SK-N-SH treated with all-trans-retinoic acid at 6 μM for 48 hours (cell line): ENCODE measurements around the gene ITPR3.

Experiments
- ARNTL ChIP-seq: fragments of 450-650 bp; formaldehyde crosslinking; IDR thresholded peaks from 2 replicates; pipeline ENCODE4 v1.5.0; 2020; ENCODE audit warnings: low read depth, mild to moderate bottlenecking, moderate library complexity, borderline replicate concordance
- CSDC2 ChIP-seq: fragments of 250-450 bp; sonication (Bioruptor Pico); IDR thresholded peaks from 2 replicates; pipeline ENCODE4 v1.5.0; 2020; ENCODE audit warnings: mild to moderate bottlenecking, moderate library complexity
- ISL1 ChIP-seq: fragments of 250-450 bp; sonication (Bioruptor Pico); IDR thresholded peaks from 2 replicates; pipeline ENCODE4 v2.1.2; 2022; ENCODE audit warnings: mild to moderate bottlenecking, moderate library complexity
- OSR1 ChIP-seq: fragments of 250-450 bp; sonication (Bioruptor Pico); IDR thresholded peaks from 2 replicates; pipeline ENCODE4 v1.8.0; 2022; ENCODE audit warnings: moderate library complexity, mild to moderate bottlenecking, inconsistent platforms
- PATZ1 ChIP-seq: fragments of 250-450 bp; sonication (Bioruptor Pico); IDR thresholded peaks from 2 replicates; pipeline ENCODE4 v1.8.0; 2020; ENCODE audit warnings: mild to moderate bottlenecking, moderate library complexity, borderline replicate concordance
- POU6F1 ChIP-seq: fragments of 250-450 bp; sonication (Bioruptor Pico); IDR thresholded peaks from 2 replicates; pipeline ENCODE4 v1.8.0; 2021; ENCODE audit warnings: low read depth, mild to moderate bottlenecking, moderate library complexity, borderline replicate concordance
- PPARA ChIP-seq: fragments of 250-450 bp; sonication (Bioruptor Pico); IDR thresholded peaks from 2 replicates; pipeline ENCODE4 v1.5.0; 2020; ENCODE audit warnings: mild to moderate bottlenecking, borderline replicate concordance
- RARB ChIP-seq: fragments of 250-450 bp; sonication (Bioruptor Pico); IDR thresholded peaks from 2 replicates; pipeline ENCODE4 v1.8.0; 2021; ENCODE audit warnings: mild to moderate bottlenecking, moderate library complexity
- SNAI2 ChIP-seq: fragments of 250-450 bp; sonication (Bioruptor Pico); IDR thresholded peaks from 2 replicates; pipeline ENCODE4 v1.5.0; 2020; ENCODE audit warnings: mild to moderate bottlenecking, moderate library complexity
- TCF4 ChIP-seq: fragments of 250-450 bp; sonication (Bioruptor Pico); IDR thresholded peaks from 2 replicates; pipeline ENCODE4 v1.8.0; 2021; ENCODE audit warnings: mild to moderate bottlenecking, moderate library complexity, borderline replicate concordance
- TSHZ2 ChIP-seq: fragments of 250-450 bp; sonication (Bioruptor Pico); IDR thresholded peaks from 2 replicates; pipeline ENCODE4 v1.5.0; 2020; ENCODE audit warnings: mild to moderate bottlenecking, moderate library complexity
- ZNF70 ChIP-seq: fragments of 450-650 bp; formaldehyde crosslinking; IDR thresholded peaks from 2 replicates; pipeline ENCODE4 v1.5.0; 2020; ENCODE audit warnings: mild to moderate bottlenecking, moderate library complexity
- ZNF8 ChIP-seq: fragments of 450-650 bp; formaldehyde crosslinking; IDR thresholded peaks from 2 replicates; pipeline ENCODE4 v1.5.0; 2020; ENCODE audit warnings: mild to moderate bottlenecking, moderate library complexity

- no peak for TF ChIP-seq TCF4
- TF ChIP-seq PATZ1 (CRISPR knock-in tag), result no peak
- no peak for TF ChIP-seq RARB (CRISPR knock-in tag)
- TF ChIP-seq ARNTL, result no peak
- TF ChIP-seq POU6F1, result no peak
- no peak for TF ChIP-seq CSDC2
- no peak for TF ChIP-seq ISL1 (CRISPR knock-in tag)
- TF ChIP-seq OSR1 (CRISPR knock-in tag), result no peak
- no peak for TF ChIP-seq ZNF8 (CRISPR knock-in tag)
- no peak for TF ChIP-seq ZNF70 (CRISPR knock-in tag)
- no peak for TF ChIP-seq TSHZ2 (CRISPR knock-in tag)
- no peak for TF ChIP-seq PPARA
- no peak for TF ChIP-seq SNAI2 (CRISPR knock-in tag)
Observed at GRCh38 chr6:33592595-33593413, 28.3 kb upstream of the ITPR3 start.
